SK-N-SH treated with all-trans-retinoic acid at 6 μM for 48 hours (cell line): ENCODE measurements around the gene MYH7B.

Experiments used
- ATAC-seq: fragments of 200-7000 bp; cut with Tn5 transposase; 3 replicates; pipeline ENCODE4 v1.9.1; 2020; ENCODE audit warnings: mild to moderate bottlenecking, moderate library complexity
- ARNTL ChIP-seq: fragments of 450-650 bp; formaldehyde crosslinking; IDR thresholded peaks from 2 replicates; pipeline ENCODE4 v1.5.0; 2020; ENCODE audit warnings: low read depth, mild to moderate bottlenecking, moderate library complexity, borderline replicate concordance
- BACH2 ChIP-seq: fragments of 250-450 bp; sonication (Bioruptor Pico); IDR thresholded peaks from 2 replicates; pipeline ENCODE4 v1.9.0; 2021; ENCODE audit warnings: mild to moderate bottlenecking, borderline replicate concordance
- CREB5 ChIP-seq: fragments of 250-450 bp; sonication (Bioruptor Pico); IDR thresholded peaks from 2 replicates; pipeline ENCODE4 v1.5.1; 2020; ENCODE audit warnings: low read depth, mild to moderate bottlenecking, moderate library complexity
- CSDC2 ChIP-seq: fragments of 250-450 bp; sonication (Bioruptor Pico); IDR thresholded peaks from 2 replicates; pipeline ENCODE4 v1.5.0; 2020; ENCODE audit warnings: mild to moderate bottlenecking, moderate library complexity
- ESRRG ChIP-seq: fragments of 250-450 bp; sonication (Bioruptor Pico); IDR thresholded peaks from 2 replicates; pipeline ENCODE4 v1.6.1; 2021; ENCODE audit warnings: mild to moderate bottlenecking
- GLIS3 ChIP-seq: fragments of 250-450 bp; sonication (Bioruptor Pico); IDR thresholded peaks from 2 replicates; pipeline ENCODE4 v1.5.0; 2020; ENCODE audit warnings: mild to moderate bottlenecking, moderate library complexity
- ISL1 ChIP-seq: fragments of 250-450 bp; sonication (Bioruptor Pico); IDR thresholded peaks from 2 replicates; pipeline ENCODE4 v2.1.2; 2022; ENCODE audit warnings: mild to moderate bottlenecking, moderate library complexity
- OSR1 ChIP-seq: fragments of 250-450 bp; sonication (Bioruptor Pico); IDR thresholded peaks from 2 replicates; pipeline ENCODE4 v1.8.0; 2022; ENCODE audit warnings: moderate library complexity, mild to moderate bottlenecking, inconsistent platforms
- PPARA ChIP-seq: fragments of 250-450 bp; sonication (Bioruptor Pico); IDR thresholded peaks from 2 replicates; pipeline ENCODE4 v1.5.0; 2020; ENCODE audit warnings: mild to moderate bottlenecking, borderline replicate concordance
- RARB ChIP-seq: fragments of 250-450 bp; sonication (Bioruptor Pico); IDR thresholded peaks from 2 replicates; pipeline ENCODE4 v1.8.0; 2021; ENCODE audit warnings: mild to moderate bottlenecking, moderate library complexity
- SNAI2 ChIP-seq: fragments of 250-450 bp; sonication (Bioruptor Pico); IDR thresholded peaks from 2 replicates; pipeline ENCODE4 v1.5.0; 2020; ENCODE audit warnings: mild to moderate bottlenecking, moderate library complexity
- TCF4 ChIP-seq: fragments of 250-450 bp; sonication (Bioruptor Pico); IDR thresholded peaks from 2 replicates; pipeline ENCODE4 v1.8.0; 2021; ENCODE audit warnings: mild to moderate bottlenecking, moderate library complexity, borderline replicate concordance
- TOX ChIP-seq: fragments of 250-450 bp; sonication (Bioruptor Pico); IDR thresholded peaks from 2 replicates; pipeline ENCODE4 v1.8.0; 2021; ENCODE audit warnings: mild to moderate bottlenecking, moderate library complexity, borderline replicate concordance
- TSHZ2 ChIP-seq: fragments of 250-450 bp; sonication (Bioruptor Pico); IDR thresholded peaks from 2 replicates; pipeline ENCODE4 v1.5.0; 2020; ENCODE audit warnings: mild to moderate bottlenecking, moderate library complexity
- ZC3H10 ChIP-seq: fragments of 250-450 bp; sonication (Bioruptor Pico); IDR thresholded peaks from 2 replicates; pipeline ENCODE4 v1.5.1; 2021; ENCODE audit warnings: mild to moderate bottlenecking, moderate library complexity
- ZFP3 ChIP-seq: fragments of 250-450 bp; sonication (Bioruptor Pico); IDR thresholded peaks from 2 replicates; pipeline ENCODE4 v1.5.0; 2020; ENCODE audit warnings: mild to moderate bottlenecking, moderate library complexity
- ZFP30 ChIP-seq: fragments of 450-650 bp; formaldehyde crosslinking; IDR thresholded peaks from 2 replicates; pipeline ENCODE4 v1.5.0; 2022; ENCODE audit warnings: mild to moderate bottlenecking, moderate library complexity
- ZNF565 ChIP-seq: fragments of 450-650 bp; formaldehyde crosslinking; conservative IDR thresholded peaks from 2 replicates; pipeline ENCODE4 v1.5.0; 2020; ENCODE audit warnings: low read depth, mild to moderate bottlenecking, moderate library complexity
- ZNF70 ChIP-seq: fragments of 450-650 bp; formaldehyde crosslinking; IDR thresholded peaks from 2 replicates; pipeline ENCODE4 v1.5.0; 2020; ENCODE audit warnings: mild to moderate bottlenecking, moderate library complexity
- ZNF8 ChIP-seq: fragments of 450-650 bp; formaldehyde crosslinking; IDR thresholded peaks from 2 replicates; pipeline ENCODE4 v1.5.0; 2020; ENCODE audit warnings: mild to moderate bottlenecking, moderate library complexity
- TF ChIP-seq, protein P1 (sequence below): fragments of 250-450 bp; sonication (Bioruptor Pico); IDR thresholded peaks from 2 replicates; pipeline ENCODE4 v1.5.1; 2021; ENCODE audit warnings: mild to moderate bottlenecking, moderate library complexity
- TF ChIP-seq, protein P2 (sequence below): fragments of 250-450 bp; sonication (Bioruptor Pico); IDR thresholded peaks from 2 replicates; pipeline ENCODE4 v1.8.0; 2021; ENCODE audit warnings: low read depth, mild to moderate bottlenecking, moderate library complexity, borderline replicate concordance

Gene MYH7B

DNA sequence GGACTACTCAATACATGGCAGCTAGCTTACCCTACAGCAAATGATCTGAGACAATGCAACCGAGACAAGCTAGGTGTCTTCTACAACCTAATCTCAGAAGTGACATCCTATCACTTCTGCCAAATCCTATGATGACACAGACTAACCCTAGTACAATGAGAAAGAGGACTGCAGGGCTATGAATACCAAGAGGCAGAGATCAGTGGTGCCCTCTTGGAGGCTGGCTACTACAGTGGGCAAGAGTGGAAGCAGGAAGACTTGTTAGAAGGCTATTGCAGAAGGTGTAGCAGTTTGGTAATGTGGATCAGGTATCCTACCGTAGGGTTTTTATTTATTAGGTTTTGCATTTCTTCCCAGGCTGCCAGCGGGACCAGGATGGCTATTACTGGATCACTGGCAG is 30.3 kb upstream of the MYH7B start (continued):
- no peak for TF ChIP-seq CSDC2 (CRISPR knock-in tag)
- TF ChIP-seq SNAI2 (CRISPR knock-in tag) = no peak
- no peak for TF ChIP-seq ZC3H10 (CRISPR knock-in tag)
- TF ChIP-seq, protein P1, sequence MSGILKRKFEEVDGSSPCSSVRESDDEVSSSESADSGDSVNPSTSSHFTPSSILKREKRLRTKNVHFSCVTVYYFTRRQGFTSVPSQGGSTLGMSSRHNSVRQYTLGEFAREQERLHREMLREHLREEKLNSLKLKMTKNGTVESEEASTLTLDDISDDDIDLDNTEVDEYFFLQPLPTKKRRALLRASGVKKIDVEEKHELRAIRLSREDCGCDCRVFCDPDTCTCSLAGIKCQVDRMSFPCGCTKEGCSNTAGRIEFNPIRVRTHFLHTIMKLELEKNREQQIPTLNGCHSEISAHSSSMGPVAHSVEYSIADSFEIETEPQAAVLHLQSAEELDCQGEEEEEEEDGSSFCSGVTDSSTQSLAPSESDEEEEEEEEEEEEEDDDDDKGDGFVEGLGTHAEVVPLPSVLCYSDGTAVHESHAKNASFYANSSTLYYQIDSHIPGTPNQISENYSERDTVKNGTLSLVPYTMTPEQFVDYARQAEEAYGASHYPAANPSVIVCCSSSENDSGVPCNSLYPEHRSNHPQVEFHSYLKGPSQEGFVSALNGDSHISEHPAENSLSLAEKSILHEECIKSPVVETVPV (CRISPR knock-in tag) = no peak
- no peak for TF ChIP-seq PPARA (CRISPR knock-in tag)
- no peak for TF ChIP-seq BACH2 (CRISPR knock-in tag)
- TF ChIP-seq TOX (CRISPR knock-in tag) = no peak
- no peak for TF ChIP-seq OSR1 (CRISPR knock-in tag)
- TF ChIP-seq ARNTL (CRISPR knock-in tag) = no peak

DNA sequence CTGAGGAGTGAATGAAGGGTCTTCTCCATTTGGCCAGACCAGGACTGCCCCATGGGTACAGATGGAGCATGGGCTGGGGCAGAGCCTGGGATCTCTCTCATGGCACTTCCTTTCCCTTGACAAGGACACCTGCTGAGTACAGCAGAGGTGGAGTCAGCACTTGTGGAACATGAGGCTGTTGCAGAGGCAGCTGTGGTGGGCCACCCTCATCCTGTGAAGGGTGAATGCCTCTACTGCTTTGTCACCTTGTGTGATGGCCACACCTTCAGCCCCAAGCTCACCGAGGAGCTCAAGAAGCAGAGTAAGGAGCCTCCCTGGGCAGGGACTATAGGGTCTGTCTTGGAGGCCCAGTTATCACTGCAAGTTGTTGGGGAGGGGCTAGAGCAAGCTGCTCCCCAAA is 29.7 kb upstream of the MYH7B start:
- TF ChIP-seq ZNF8 (CRISPR knock-in tag) = no peak
- TF ChIP-seq RARB = no peak
- TF ChIP-seq, protein P1 (CRISPR knock-in tag) = no peak
- no peak for TF ChIP-seq CREB5
- TF ChIP-seq ZNF565 (CRISPR knock-in tag) = no peak
- no peak for TF ChIP-seq ZFP30 (CRISPR knock-in tag)
- TF ChIP-seq ZC3H10 (CRISPR knock-in tag) = no peak
- TF ChIP-seq, protein P2, sequence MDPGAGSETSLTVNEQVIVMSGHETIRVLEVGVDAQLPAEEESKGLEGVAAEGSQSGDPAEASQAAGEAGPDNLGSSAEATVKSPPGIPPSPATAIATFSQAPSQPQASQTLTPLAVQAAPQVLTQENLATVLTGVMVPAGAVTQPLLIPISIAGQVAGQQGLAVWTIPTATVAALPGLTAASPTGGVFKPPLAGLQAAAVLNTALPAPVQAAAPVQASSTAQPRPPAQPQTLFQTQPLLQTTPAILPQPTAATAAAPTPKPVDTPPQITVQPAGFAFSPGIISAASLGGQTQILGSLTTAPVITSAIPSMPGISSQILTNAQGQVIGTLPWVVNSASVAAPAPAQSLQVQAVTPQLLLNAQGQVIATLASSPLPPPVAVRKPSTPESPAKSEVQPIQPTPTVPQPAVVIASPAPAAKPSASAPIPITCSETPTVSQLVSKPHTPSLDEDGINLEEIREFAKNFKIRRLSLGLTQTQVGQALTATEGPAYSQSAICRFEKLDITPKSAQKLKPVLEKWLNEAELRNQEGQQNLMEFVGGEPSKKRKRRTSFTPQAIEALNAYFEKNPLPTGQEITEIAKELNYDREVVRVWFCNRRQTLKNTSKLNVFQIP = no peak
- no peak for TF ChIP-seq TOX (CRISPR knock-in tag)
- TF ChIP-seq ZNF70 (CRISPR knock-in tag) = no peak
- no peak for TF ChIP-seq BACH2 (CRISPR knock-in tag)
- no peak for TF ChIP-seq TCF4 (CRISPR knock-in tag)
- TF ChIP-seq ARNTL (CRISPR knock-in tag) = no peak
- no peak for TF ChIP-seq SNAI2 (CRISPR knock-in tag)
- no peak for TF ChIP-seq TSHZ2
- no peak for TF ChIP-seq ESRRG (CRISPR knock-in tag)
- TF ChIP-seq, all 23 proteins: peak for 0
- no peak for ATAC-seq

DNA sequence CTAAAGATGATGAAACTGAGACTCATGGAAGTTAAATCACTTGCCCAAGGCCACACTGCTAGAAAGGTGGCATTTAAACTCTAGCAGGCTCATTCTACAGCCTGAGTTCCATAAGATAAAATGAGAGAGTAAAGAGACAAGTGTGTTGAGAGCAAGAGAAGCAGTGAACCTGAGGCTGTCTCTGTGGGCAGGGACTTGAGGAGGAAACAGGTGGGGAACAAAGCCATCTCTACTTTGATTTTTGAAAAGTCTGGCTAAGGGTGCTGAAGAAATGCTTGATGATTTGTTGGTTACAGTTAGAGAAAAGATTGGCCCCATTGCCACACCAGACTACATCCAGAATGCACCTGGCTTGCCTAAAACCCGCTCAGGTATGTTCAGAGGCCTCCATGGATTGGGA is 29.1 kb upstream of the MYH7B start:
- no peak for ATAC-seq
- TF ChIP-seq OSR1 (CRISPR knock-in tag) = no peak
- no peak for TF ChIP-seq PPARA (CRISPR knock-in tag)
- TF ChIP-seq, protein P1 (CRISPR knock-in tag) = no peak
- no peak for TF ChIP-seq ZNF8 (CRISPR knock-in tag)
- no peak for TF ChIP-seq CSDC2 (CRISPR knock-in tag)
- no peak for TF ChIP-seq RARB
- no peak for TF ChIP-seq ISL1 (CRISPR knock-in tag)
- TF ChIP-seq, protein P2 = no peak
- no peak for TF ChIP-seq ZC3H10 (CRISPR knock-in tag)
- TF ChIP-seq GLIS3 (CRISPR knock-in tag) = no peak
- no peak for TF ChIP-seq CREB5
- TF ChIP-seq ZNF70 (CRISPR knock-in tag) = no peak
- TF ChIP-seq SNAI2 (CRISPR knock-in tag) = no peak
- TF ChIP-seq ZNF565 (CRISPR knock-in tag) = no peak
- no peak for TF ChIP-seq TOX (CRISPR knock-in tag)
- TF ChIP-seq ESRRG (CRISPR knock-in tag) = no peak
- TF ChIP-seq TCF4 (CRISPR knock-in tag) = no peak
- no peak for TF ChIP-seq ZFP30 (CRISPR knock-in tag)
- TF ChIP-seq ZFP3 (CRISPR knock-in tag) = no peak
